GM12891 (cell line): ENCODE results near the gene PIP5K1B.

Experiments used
- POLR2A ChIP-seq: IDR thresholded peaks from 2 replicates; pipeline ENCODE4 v1.6.1; 2011; ENCODE audit warnings: low read depth, low read length, control low read depth
- TAF1 ChIP-seq: IDR thresholded peaks from 2 replicates; pipeline ENCODE4 v1.6.1; 2011; ENCODE audit warnings: low read depth, low read length, control low read depth

- no peak for TF ChIP-seq POLR2A
- no peak for TF ChIP-seq TAF1
These were observed 7.2 kb upstream of the PIP5K1B start for GRCh38 chr9:68697851-68698250.
